Measurements from ENCODE around the gene CD160.
"Not testable (repeated sequence)": the region's sequence is repeated elsewhere in the genome, so short reads cannot be mapped to it uniquely, and the experiment has no call there.

The CD160 gene

GRCh38 chr1:145717833-145718232, 1.5 kb upstream of the CD160 start:
- no peak for ATAC-seq (ENCODE audit: low read depth)
- H3K36me3 ChIP-seq (ENCODE audit: low read depth): no peaks in the 10 kb centered on the region
- no peaks in the 10 kb centered on the region for H3K27me3 ChIP-seq (ENCODE audit: insufficient read depth, poor library complexity, severe bottlenecking)
- H3K27ac ChIP-seq (ENCODE audit: poor library complexity, severe bottlenecking): no peak overlapping the region
- TF ChIP-seq CTCF (IDR thresholded peaks at IDR 0.05; ENCODE audit: poor library complexity, severe bottlenecking): no peak
- H3K4me1 ChIP-seq (ENCODE audit: insufficient read depth, poor library complexity, severe bottlenecking): no peaks in the 10 kb centered on the region
- H3K4me3 ChIP-seq (ENCODE audit: severe bottlenecking): no peak overlapping the region
- no peaks in the 10 kb centered on the region for H3K9me3 ChIP-seq (ENCODE audit: severe bottlenecking)
- DNase-seq (ENCODE audit: low spot score): no peak

GRCh38 chr1:145718465-145718864, 834 bp upstream of the CD160 start:
- H3K9me3 ChIP-seq (ENCODE audit: severe bottlenecking); H3K4me1 ChIP-seq (ENCODE audit: insufficient read depth, poor library complexity, severe bottlenecking); H3K36me3 ChIP-seq (ENCODE audit: low read depth); H3K27ac ChIP-seq (ENCODE audit: poor library complexity, severe bottlenecking); H3K4me3 ChIP-seq (ENCODE audit: severe bottlenecking); H3K27me3 ChIP-seq (ENCODE audit: insufficient read depth, poor library complexity, severe bottlenecking); DNase-seq (ENCODE audit: low spot score); ATAC-seq (ENCODE audit: low read depth): not testable (repeated sequence)

GRCh38 chr1:145720556-145720877, 1.2 kb downstream of the CD160 start:
- DNase-seq (ENCODE audit: low spot score) (no peak), ATAC-seq (ENCODE audit: low read depth) (peak; percentile 48; the same call in 2 of the 3 replicates)
- H3K4me3 ChIP-seq (ENCODE audit: severe bottlenecking): no peak overlapping the region
- no peaks in the 10 kb centered on the region for H3K36me3 ChIP-seq (ENCODE audit: low read depth)
- no peaks in the 10 kb centered on the region for H3K27me3 ChIP-seq (ENCODE audit: insufficient read depth, poor library complexity, severe bottlenecking)
- H3K9me3 ChIP-seq (ENCODE audit: severe bottlenecking): no peaks in the 10 kb centered on the region
- no peak overlapping the region for H3K27ac ChIP-seq (ENCODE audit: poor library complexity, severe bottlenecking)
- no peak for TF ChIP-seq CTCF (IDR thresholded peaks at IDR 0.05; ENCODE audit: poor library complexity, severe bottlenecking)
- H3K4me1 ChIP-seq (ENCODE audit: insufficient read depth, poor library complexity, severe bottlenecking): no peaks in the 10 kb centered on the region

GRCh38 chr1:145720878-145721671, 1.8 kb downstream of the CD160 start:
- DNase-seq (ENCODE audit: low spot score) (no peak), ATAC-seq (ENCODE audit: low read depth) (peak; percentile 87)
- Histone ChIP-seq H3K4me1 (ENCODE audit: insufficient read depth, poor library complexity, severe bottlenecking) (no peaks in the 10 kb centered on the region), H3K27me3 (ENCODE audit: insufficient read depth, poor library complexity, severe bottlenecking) (no peaks in the 10 kb centered on the region), H3K9me3 (ENCODE audit: severe bottlenecking) (no peaks in the 10 kb centered on the region), H3K27ac (ENCODE audit: poor library complexity, severe bottlenecking) (no peak overlapping the region), H3K4me3 (ENCODE audit: severe bottlenecking) (peak overlapping the region; percentile 5), H3K36me3 (ENCODE audit: low read depth) (no peaks in the 10 kb centered on the region)
- peak; percentile 93 for TF ChIP-seq CTCF (IDR thresholded peaks at IDR 0.05; ENCODE audit: poor library complexity, severe bottlenecking)

- ATAC-seq (ENCODE audit: low read depth); H3K9me3 ChIP-seq (ENCODE audit: severe bottlenecking); DNase-seq (ENCODE audit: low spot score); H3K27ac ChIP-seq (ENCODE audit: poor library complexity, severe bottlenecking); H3K4me1 ChIP-seq (ENCODE audit: insufficient read depth, poor library complexity, severe bottlenecking); H3K27me3 ChIP-seq (ENCODE audit: insufficient read depth, poor library complexity, severe bottlenecking); H3K36me3 ChIP-seq (ENCODE audit: low read depth); H3K4me3 ChIP-seq (ENCODE audit: severe bottlenecking): not testable (repeated sequence)
These were observed 6.9 kb downstream of the CD160 start for GRCh38 chr1:145726193-145726592.

GRCh38 chr1:145729196-145729595, 9.9 kb downstream of the CD160 start:
- DNase-seq (ENCODE audit: low spot score): no peak
- Histone ChIP-seq H3K27ac (ENCODE audit: poor library complexity, severe bottlenecking) (no peak overlapping the region), H3K4me3 (ENCODE audit: severe bottlenecking) (no peak overlapping the region), H3K36me3 (ENCODE audit: low read depth) (no peaks in the 10 kb centered on the region), H3K27me3 (ENCODE audit: insufficient read depth, poor library complexity, severe bottlenecking) (no peaks in the 10 kb centered on the region), H3K4me1 (ENCODE audit: insufficient read depth, poor library complexity, severe bottlenecking) (no peaks in the 10 kb centered on the region), H3K9me3 (ENCODE audit: severe bottlenecking) (no peaks in the 10 kb centered on the region)
- ATAC-seq (ENCODE audit: low read depth): no peak
- no peak for TF ChIP-seq CTCF (IDR thresholded peaks at IDR 0.05; ENCODE audit: poor library complexity, severe bottlenecking)

Measured in RWPE2 (cell line).